GM12878 (cell line): ENCODE results near the gene PDK1. TPM values are rescaled to one million over a fixed set of nuclear protein-coding genes. Genes with fewer than 3 reads are reported as not detected.

Experiments used
- ATAC-seq: fragments of 200-7000 bp; cut with Tn5 transposase; 3 replicates; pipeline ENCODE4 v1.9.1; 2020; ENCODE audit warnings: mild to moderate bottlenecking, moderate library complexity
- BruUV-seq: library from RNA; stranded (reverse); fragments of 400-500 nt; replicated peaks from 2 replicates; lab custom pipeline; 2021; lab: Mats Ljungman, UMichigan
- CTCF ChIA-PET: fragments of 300-600 bp; sonication (Branson Sonifier 250); formaldehyde crosslinking; extraction: SDS; loops from one replicate; lab custom pipeline; 2021; ENCODE audit warnings: inconsistent platforms; lab: Yijun Ruan, JAX
- POLR2A ChIA-PET: fragments of 350-600 bp; formaldehyde crosslinking; extraction: SDS; loops from one replicate; lab custom pipeline; 2021; ENCODE audit warnings: inconsistent platforms; lab: Charles Lee
- RAD21 ChIA-PET: fragments of 300-600 bp; sonication (Branson Sonifier 250); formaldehyde crosslinking; loops from one replicate; lab custom pipeline; 2023; ENCODE audit warnings: antibody characterized with exemption; ENCODE audit not compliant: unreplicated experiment; lab: Charles Lee
- SMC1A ChIA-PET: fragments of 300-600 bp; sonication (Branson Sonifier 250); formaldehyde crosslinking; loops from one replicate; lab custom pipeline; 2023; ENCODE audit not compliant: unreplicated experiment, uncharacterized antibody; lab: Charles Lee
- DNase-seq: peaks from one replicate; pipeline ENCODE4 v3.0.0-alpha.2; 2011; ENCODE audit warnings: low read depth, low spot score
- FAIRE-seq: peaks from 3 replicates; lab custom pipeline; 2011; peaks lifted over from hg19 to GRCh38; lab: Jason Lieb, UNC
- H2AFZ ChIP-seq: 2 replicates; pipeline ENCODE4 v1.6.0; 2011; ENCODE audit warnings: low read depth, low read length, control low read depth; ENCODE audit not compliant: control insufficient read depth
- H3K27ac ChIP-seq: 2 replicates; pipeline ENCODE4 v1.5.1; 2011; ENCODE audit warnings: control low read depth; ENCODE audit not compliant: control insufficient read depth, insufficient read depth
- H3K27me3 ChIP-seq, 2 experiments: replicated peaks in 1 of 2; 2 replicates each; pipeline versions ENCODE4 v1.6.0 to v1.6.1; 2011; ENCODE audit warnings: low read length in 1 of 2; ENCODE audit not compliant: control insufficient read depth in 2 of 2, insufficient read depth in 2 of 2
- H3K36me3 ChIP-seq, 2 experiments: 2 replicates each; pipeline ENCODE4 v1.5.1; 2011; ENCODE audit warnings: low read length in 1 of 2; ENCODE audit not compliant: control insufficient read depth in 2 of 2, insufficient read depth in 2 of 2
- H3K4me1 ChIP-seq: 2 replicates; pipeline ENCODE4 v1.6.1; 2011; ENCODE audit warnings: mild to moderate bottlenecking, low read length, moderate library complexity, mixed read lengths; ENCODE audit not compliant: control insufficient read depth, insufficient read depth
- H3K4me2 ChIP-seq: 2 replicates; pipeline ENCODE4 v1.6.0; 2011; ENCODE audit warnings: control low read depth; ENCODE audit not compliant: control insufficient read depth, insufficient read depth
- H3K4me3 ChIP-seq: fragments of 200-600 bp; sonication (generic); 2 replicates; pipeline ENCODE4 v1.5.1; 2016
- H3K79me2 ChIP-seq: 2 replicates; pipeline ENCODE4 v1.6.0; 2011; ENCODE audit warnings: low read length; ENCODE audit not compliant: control insufficient read depth, insufficient read depth
- H3K9ac ChIP-seq: 2 replicates; pipeline ENCODE4 v1.8.0; 2011; ENCODE audit warnings: low read length, control low read depth, mixed read lengths; ENCODE audit not compliant: control insufficient read depth, insufficient read depth
- H3K9me3 ChIP-seq: replicated peaks from 3 replicates; pipeline ENCODE4 v1.5.1; 2011; ENCODE audit warnings: mild to moderate bottlenecking, low read length; ENCODE audit not compliant: control insufficient read depth, insufficient read depth
- H4K20me1 ChIP-seq: 2 replicates; pipeline ENCODE4 v1.6.0; 2011; ENCODE audit not compliant: control insufficient read depth, insufficient read depth
- BACH1 ChIP-seq: fragments of 450-650 bp; IDR thresholded peaks from 2 replicates; pipeline ENCODE4 v1.6.1; 2017; ENCODE audit warnings: mild to moderate bottlenecking, borderline replicate concordance
- BHLHE40 ChIP-seq, 2 experiments: fragments of 450-650 bp in 1 of 2; IDR thresholded peaks; 2 replicates each; pipeline ENCODE4 v1.6.1; 2011 to 2017; ENCODE audit warnings: low read depth in 2 of 2, borderline replicate concordance in 1 of 2, improper control_type of control experiment in 1 of 2, low read length in 1 of 2, mild to moderate bottlenecking in 1 of 2
- BRCA1 ChIP-seq: IDR thresholded peaks from 2 replicates; pipeline ENCODE4 v1.6.1; 2011; ENCODE audit warnings: low read depth, low read length, improper control_type of control experiment
- NR2C1 ChIP-seq: fragments of 450-650 bp; IDR thresholded peaks from 2 replicates; pipeline ENCODE4 v1.6.1; 2017; ENCODE audit warnings: antibody characterized with exemption, mild to moderate bottlenecking, moderate library complexity
- NRF1 ChIP-seq: conservative IDR thresholded peaks from 2 replicates; pipeline ENCODE4 v1.6.1; 2011; ENCODE audit warnings: mild to moderate bottlenecking, low read depth, low read length, improper control_type of control experiment
- SMAD1 ChIP-seq: fragments of 450-650 bp; IDR thresholded peaks from 2 replicates; pipeline ENCODE4 v1.6.1; 2018; ENCODE audit warnings: mild to moderate bottlenecking, low read depth; ENCODE audit not compliant: partially characterized antibody
- SPI1 ChIP-seq: IDR thresholded peaks from 2 replicates; pipeline ENCODE4 v1.6.1; 2011; ENCODE audit warnings: low read depth, mild to moderate bottlenecking, low read length, moderate library complexity, borderline replicate concordance; ENCODE audit not compliant: insufficient read depth
- TAF1 ChIP-seq: IDR thresholded peaks from 2 replicates; pipeline ENCODE4 v1.6.1; 2011; ENCODE audit warnings: mild to moderate bottlenecking, low read depth, low read length, borderline replicate concordance
- TBL1XR1 ChIP-seq: IDR thresholded peaks from 2 replicates; pipeline ENCODE4 v1.6.1; 2012; ENCODE audit warnings: low read depth, low read length, improper control_type of control experiment
- ZNF384 ChIP-seq: IDR thresholded peaks from 2 replicates; pipeline ENCODE4 v1.6.1; 2012; ENCODE audit warnings: low read depth, mild to moderate bottlenecking, low read length, improper control_type of control experiment, borderline replicate concordance
- WGBS: methylation state at CpG from one replicate; pipeline ENCODE4 v1.1.6; 2016; ENCODE audit warnings: low lambda C conversion rate; ENCODE audit not compliant: insufficient replicate concordance, insufficient coverage; ENCODE audit errors: missing lambda C conversion rate; 5-methylcytosine and 5-hydroxymethylcytosine counted together
- in situ Hi-C: fragments of 300-500 bp; cut with MboI; formaldehyde crosslinking; loops from 9 replicates; pipeline ENCODE4 v1.14.3; 2018; ENCODE audit warnings: mixed read lengths
- intact Hi-C: fragments of 100-400 bp; cut with micrococcal nuclease; formaldehyde crosslinking; loops from one replicate; pipeline ENCODE4 v1.14.2; 2022; ENCODE audit not compliant: unreplicated experiment
- polyA plus RNA-seq, 11 experiments: library from polyadenylated mRNA; depleted of rRNA in 4 of 11; unstranded in 6 of 11; stranded (reverse) in 5 of 11; fragments of >200 nt; fragmentation: Nextera tagmentation in 4 of 11; fragmentation: Illumina TruSeq in 1 of 11; extraction: Ambion mirVana in 4 of 11; extraction: Trizol in 1 of 11; gene quantifications; 1 replicate in 1 of 11; 2 replicates in 10 of 11; pipeline versions ENCODE4 v1.2.1 to v1.2.3, GENCODE V29; 2011 to 2016; ENCODE audit warnings: inconsistent platforms in 2 of 11, missing spikeins in 2 of 11, low read depth in 1 of 11
- total RNA-seq, 4 experiments: library from RNA; depleted of rRNA in 3 of 4; stranded (reverse); fragments of >200 nt in 3 of 4; fragmentation: Illumina TruSeq in 1 of 4; extraction: Trizol in 1 of 4; gene quantifications; 2 replicates each; pipeline versions ENCODE4 v1.2.1 to v1.2.3, GENCODE V29; 2013 to 2021
- TF ChIP-seq, protein P1 (sequence below): IDR thresholded peaks from 2 replicates; pipeline ENCODE4 v1.6.1; 2012; ENCODE audit warnings: low read length, inconsistent platforms
- TF ChIP-seq, protein P2 (sequence below): fragments of 450-650 bp; IDR thresholded peaks from 2 replicates; pipeline ENCODE4 v1.6.1; 2016; ENCODE audit warnings: mild to moderate bottlenecking
- TF ChIP-seq, protein P3 (sequence below): IDR thresholded peaks from 2 replicates; pipeline ENCODE4 v1.6.1; 2012; ENCODE audit warnings: low read depth, low read length, improper control_type of control experiment

The PDK1 gene
- total and polyA plus RNA-seq, 10 of the 15 experiments (the other 5 are each of a cell fraction or from before 2014, with no cell fraction given): 5.3 to 128 (median 17.1) TPM

DNA sequence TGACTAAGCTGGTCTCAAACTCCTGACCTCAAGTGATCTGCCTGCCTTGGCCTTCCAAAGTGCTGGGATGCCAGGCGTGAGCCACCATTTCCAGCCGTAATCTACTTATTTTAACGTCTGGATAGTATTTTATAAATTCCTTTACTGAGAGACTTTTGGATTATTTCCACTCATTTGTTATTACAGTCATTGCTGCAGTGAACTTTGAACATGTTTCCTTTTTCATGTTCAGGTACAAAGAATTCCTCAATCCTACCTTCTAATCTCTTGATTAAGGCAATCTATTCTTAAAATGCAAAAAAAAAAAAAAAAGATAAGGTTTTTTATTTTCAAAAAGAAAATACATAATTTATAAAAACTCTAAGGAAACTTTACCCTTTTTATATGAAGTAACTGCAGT, 78.6 kb downstream of the PDK1 start:
- no peaks in the 10 kb centered on the region for H4K20me1 ChIP-seq
- peaks cover 0 to 2% of the 10 kb centered on the region in 2 experiments; a peak in 1 of 4 replicates for H3K36me3 ChIP-seq
- H3K4me1 ChIP-seq: no peaks in the 10 kb centered on the region
- ATAC-seq: no peak
- 87% methylated on average over 3 of the region's 3 CpGs for WGBS
- BruUV-seq: no TSS peak
- RAD21 ChIA-PET: no interaction called here
- no peak overlapping the region for H3K9ac ChIP-seq
- no peak overlapping the region for H3K4me3 ChIP-seq
- CTCF ChIA-PET: no interaction called here
- H2AFZ ChIP-seq: no peak overlapping the region
- no peak overlapping the region for H3K4me2 ChIP-seq
- POLR2A ChIA-PET: no interaction called here
- DNase-seq: no peak
- no peaks in the 10 kb centered on the region for H3K79me2 ChIP-seq
- in situ Hi-C loops: no loop called here
- no peaks in the 10 kb centered on the region for H3K27me3 ChIP-seq
- intact Hi-C loops: no loop called here
- SMC1A ChIA-PET: no interaction called here
- no peak overlapping the region for H3K27ac ChIP-seq
- FAIRE-seq: no peak
- H3K9me3 ChIP-seq: no peaks in the 10 kb centered on the region
- no peak for TF ChIP-seq SMAD1
- TF ChIP-seq SPI1: no peak
- TF ChIP-seq, protein P1, sequence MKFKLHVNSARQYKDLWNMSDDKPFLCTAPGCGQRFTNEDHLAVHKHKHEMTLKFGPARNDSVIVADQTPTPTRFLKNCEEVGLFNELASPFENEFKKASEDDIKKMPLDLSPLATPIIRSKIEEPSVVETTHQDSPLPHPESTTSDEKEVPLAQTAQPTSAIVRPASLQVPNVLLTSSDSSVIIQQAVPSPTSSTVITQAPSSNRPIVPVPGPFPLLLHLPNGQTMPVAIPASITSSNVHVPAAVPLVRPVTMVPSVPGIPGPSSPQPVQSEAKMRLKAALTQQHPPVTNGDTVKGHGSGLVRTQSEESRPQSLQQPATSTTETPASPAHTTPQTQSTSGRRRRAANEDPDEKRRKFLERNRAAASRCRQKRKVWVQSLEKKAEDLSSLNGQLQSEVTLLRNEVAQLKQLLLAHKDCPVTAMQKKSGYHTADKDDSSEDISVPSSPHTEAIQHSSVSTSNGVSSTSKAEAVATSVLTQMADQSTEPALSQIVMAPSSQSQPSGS: no peak
- TF ChIP-seq, all 136 proteins: peak for 0

DNA sequence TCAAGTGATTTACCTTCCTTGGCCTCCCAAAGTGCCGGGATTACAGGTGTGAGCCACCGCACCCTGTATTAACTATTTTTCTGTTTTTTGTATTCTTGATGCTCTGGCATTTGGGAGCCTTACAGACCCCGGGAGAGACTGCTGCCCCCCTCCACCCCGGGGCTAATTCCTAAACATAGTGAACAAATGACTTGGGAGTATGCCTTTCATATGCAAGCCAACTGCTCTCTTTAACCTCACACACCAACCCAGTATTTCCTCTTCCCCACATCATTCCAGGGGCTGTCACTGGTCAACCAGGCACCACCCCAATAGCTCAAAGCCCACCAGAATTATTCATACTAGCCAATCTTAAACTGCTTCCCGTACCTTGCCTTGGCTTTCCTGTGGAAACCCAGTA, 79.7 kb downstream of the PDK1 start:
- BruUV-seq: no TSS peak
- no peaks in the 10 kb centered on the region for H3K36me3 ChIP-seq
- DNase-seq (no peak), ATAC-seq (no peak), FAIRE-seq (no peak)
- in situ Hi-C loops: no loop called here
- no peak overlapping the region for H2AFZ ChIP-seq
- ChIA-PET SMC1A (no interaction called here), RAD21 (no interaction called here), CTCF (no interaction called here)
- no peaks in the 10 kb centered on the region for H3K79me2 ChIP-seq
- no peak overlapping the region for H3K9ac ChIP-seq
- H3K27ac ChIP-seq: no peak overlapping the region
- TF ChIP-seq BHLHE40 (IDR thresholded peaks at IDR 0.05; ENCODE audit: borderline replicate concordance in 1 of 2, low read depth in 2 of 2, low read length in 1 of 2): no peak
- no peak for TF ChIP-seq TBL1XR1
- TF ChIP-seq BRCA1: no peak
- no peak for TF ChIP-seq BACH1
- TF ChIP-seq TAF1: no peak
- TF ChIP-seq, protein P2, sequence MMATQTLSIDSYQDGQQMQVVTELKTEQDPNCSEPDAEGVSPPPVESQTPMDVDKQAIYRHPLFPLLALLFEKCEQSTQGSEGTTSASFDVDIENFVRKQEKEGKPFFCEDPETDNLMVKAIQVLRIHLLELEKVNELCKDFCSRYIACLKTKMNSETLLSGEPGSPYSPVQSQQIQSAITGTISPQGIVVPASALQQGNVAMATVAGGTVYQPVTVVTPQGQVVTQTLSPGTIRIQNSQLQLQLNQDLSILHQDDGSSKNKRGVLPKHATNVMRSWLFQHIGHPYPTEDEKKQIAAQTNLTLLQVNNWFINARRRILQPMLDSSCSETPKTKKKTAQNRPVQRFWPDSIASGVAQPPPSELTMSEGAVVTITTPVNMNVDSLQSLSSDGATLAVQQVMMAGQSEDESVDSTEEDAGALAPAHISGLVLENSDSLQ: no peak
- no peak for TF ChIP-seq ZNF384
- TF ChIP-seq, protein P3, sequence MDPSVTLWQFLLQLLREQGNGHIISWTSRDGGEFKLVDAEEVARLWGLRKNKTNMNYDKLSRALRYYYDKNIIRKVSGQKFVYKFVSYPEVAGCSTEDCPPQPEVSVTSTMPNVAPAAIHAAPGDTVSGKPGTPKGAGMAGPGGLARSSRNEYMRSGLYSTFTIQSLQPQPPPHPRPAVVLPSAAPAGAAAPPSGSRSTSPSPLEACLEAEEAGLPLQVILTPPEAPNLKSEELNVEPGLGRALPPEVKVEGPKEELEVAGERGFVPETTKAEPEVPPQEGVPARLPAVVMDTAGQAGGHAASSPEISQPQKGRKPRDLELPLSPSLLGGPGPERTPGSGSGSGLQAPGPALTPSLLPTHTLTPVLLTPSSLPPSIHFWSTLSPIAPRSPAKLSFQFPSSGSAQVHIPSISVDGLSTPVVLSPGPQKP: no peak
- no peak for TF ChIP-seq NRF1
- TF ChIP-seq NR2C1: no peak
- TF ChIP-seq, all 136 proteins: peak for 0
- 88% methylated on average over 5 of the region's 5 CpGs for WGBS
- Histone ChIP-seq H3K4me1 (no peaks in the 10 kb centered on the region), H4K20me1 (no peaks in the 10 kb centered on the region), H3K9me3 (no peaks in the 10 kb centered on the region), H3K27me3 (no peaks in the 10 kb centered on the region), H3K4me2 (no peak overlapping the region), H3K4me3 (no peak overlapping the region)
- POLR2A ChIA-PET: interaction anchor here (1.0 kb wide), 1 partner anchor 64 kb away, joined by 6 read pairs; no protein-coding TSS in a partner anchor
- intact Hi-C loops: no loop called here
